IMR-90 (cell line): Measurements from ENCODE around the gene FRS3. TPM values are rescaled to one million over a fixed set of nuclear protein-coding genes. Genes with fewer than 3 reads are reported as not detected.

Source experiments
- ATAC-seq: fragments of 200-7000 bp; cut with Tn5 transposase; 2 replicates; pipeline ENCODE4 v1.9.1; 2020; ENCODE audit warnings: low read depth, mild to moderate bottlenecking, moderate library complexity
- BruUV-seq: library from RNA; stranded (reverse); fragments of 400-500 nt; replicated peaks from 2 replicates; lab custom pipeline; 2021; lab: Mats Ljungman, UMichigan
- CTCF ChIA-PET: fragments of 300-600 bp; formaldehyde crosslinking; extraction: SDS; loops from one replicate; lab custom pipeline; 2021; ENCODE audit warnings: antibody characterized with exemption; lab: Yijun Ruan, JAX
- POLR2A ChIA-PET: fragments of 300-600 bp; sonication (Branson Sonifier 250); formaldehyde crosslinking; loops from one replicate; lab custom pipeline; 2022; ENCODE audit warnings: antibody characterized with exemption; ENCODE audit not compliant: unreplicated experiment; lab: Charles Lee
- DNase-seq: peaks from one replicate; pipeline ENCODE4 v3.0.0; 2013
- H2AFZ ChIP-seq: replicated peaks from 2 replicates; pipeline ENCODE3; 2013; ENCODE audit warnings: low read length, mild to moderate bottlenecking; ENCODE audit not compliant: poor library complexity
- H2AK5ac ChIP-seq: 2 replicates; pipeline ENCODE4 v1.6.1; 2013; ENCODE audit warnings: low read depth, low read length, inconsistent platforms
- H2AK9ac ChIP-seq: replicated peaks from 2 replicates; pipeline ENCODE3; 2013; ENCODE audit warnings: mild to moderate bottlenecking, low read depth, low read length, moderate library complexity; ENCODE audit not compliant: poor library complexity
- H2BK120ac ChIP-seq: 2 replicates; pipeline ENCODE4 v1.6.1; 2013; ENCODE audit warnings: low read depth, low read length, inconsistent platforms
- H2BK15ac ChIP-seq: 3 replicates; pipeline ENCODE4 v1.6.1; 2013; ENCODE audit warnings: low read depth, low read length, inconsistent platforms
- H2BK20ac ChIP-seq: 2 replicates; pipeline ENCODE4 v1.6.1; 2013; ENCODE audit warnings: low read depth, mild to moderate bottlenecking, inconsistent platforms, low read length, moderate library complexity
- H2BK5ac ChIP-seq: 2 replicates; pipeline ENCODE4 v1.6.1; 2013; ENCODE audit warnings: mild to moderate bottlenecking, low read depth, low read length, inconsistent platforms; ENCODE audit not compliant: poor library complexity, severe bottlenecking
- H3K14ac ChIP-seq: replicated peaks from 2 replicates; pipeline ENCODE4 v1.6.1; 2013; ENCODE audit warnings: low read depth, low read length, inconsistent platforms
- H3K18ac ChIP-seq: 2 replicates; pipeline ENCODE4 v1.6.1; 2013; ENCODE audit warnings: low read depth, low read length, control low read depth
- H3K23ac ChIP-seq: 2 replicates; pipeline ENCODE4 v1.6.1; 2013; ENCODE audit warnings: low read depth, low read length, inconsistent platforms
- H3K27ac ChIP-seq: 2 replicates; pipeline ENCODE4 v1.5.1; 2013; ENCODE audit warnings: mild to moderate bottlenecking, control low read depth, low read length; ENCODE audit not compliant: insufficient read depth
- H3K27me3 ChIP-seq: 2 replicates; pipeline ENCODE4 v1.6.1; 2013; ENCODE audit warnings: low read length; ENCODE audit not compliant: control insufficient read depth, insufficient read depth
- H3K36me3 ChIP-seq: 2 replicates; pipeline ENCODE4 v1.6.1; 2013; ENCODE audit warnings: low read length, mixed read lengths; ENCODE audit not compliant: control insufficient read depth, insufficient read depth
- H3K4ac ChIP-seq: 2 replicates; pipeline ENCODE4 v1.6.1; 2013; ENCODE audit warnings: low read depth, low read length, inconsistent platforms
- H3K4me1 ChIP-seq: 2 replicates; pipeline ENCODE4 v1.6.1; 2013; ENCODE audit warnings: low read length, mixed read lengths; ENCODE audit not compliant: control insufficient read depth, insufficient read depth
- H3K4me2 ChIP-seq: 2 replicates; pipeline ENCODE4 v1.6.1; 2013; ENCODE audit warnings: low read depth, mild to moderate bottlenecking, control low read depth, low read length, moderate library complexity
- H3K4me3 ChIP-seq: 2 replicates; pipeline ENCODE4 v1.5.1; 2013; ENCODE audit warnings: low read depth, mild to moderate bottlenecking, control low read depth, low read length, moderate library complexity; ENCODE audit not compliant: insufficient read depth
- H3K56ac ChIP-seq: 2 replicates; pipeline ENCODE4 v1.6.1; 2013; ENCODE audit warnings: low read length, inconsistent platforms; ENCODE audit not compliant: insufficient read depth; ENCODE audit errors: extremely low read depth
- H3K79me1 ChIP-seq, 2 experiments: 2 replicates each; pipeline ENCODE4 v1.6.1; 2013; ENCODE audit warnings: low read length in 2 of 2, inconsistent platforms in 1 of 2, low read depth in 1 of 2
- H3K9ac ChIP-seq: 2 replicates; pipeline ENCODE4 v1.6.1; 2013; ENCODE audit warnings: low read depth, low read length, control low read depth
- H3K9me1 ChIP-seq: 2 replicates; pipeline ENCODE4 v1.6.1; 2013; ENCODE audit warnings: low read length, inconsistent platforms; ENCODE audit not compliant: insufficient read depth
- H3K9me3 ChIP-seq: 2 replicates; pipeline ENCODE4 v1.6.1; 2013; ENCODE audit warnings: low read length; ENCODE audit not compliant: control insufficient read depth, insufficient read depth
- H4K20me1 ChIP-seq: 2 replicates; pipeline ENCODE4 v1.6.1; 2013; ENCODE audit warnings: low read length, inconsistent platforms; ENCODE audit not compliant: insufficient read depth
- H4K5ac ChIP-seq: 2 replicates; pipeline ENCODE4 v1.6.1; 2013; ENCODE audit warnings: mild to moderate bottlenecking, low read depth, low read length, control low read depth
- H4K8ac ChIP-seq, 2 experiments: 2 replicates each; pipeline ENCODE4 v1.6.1; 2013; ENCODE audit warnings: low read depth in 2 of 2, low read length in 2 of 2, control low read depth in 1 of 2, inconsistent platforms in 1 of 2
- H4K91ac ChIP-seq: 2 replicates; pipeline ENCODE4 v1.6.1; 2013; ENCODE audit warnings: low read depth, low read length, inconsistent platforms; ENCODE audit not compliant: insufficient read depth
- BHLHE40 ChIP-seq: fragments of 150-350 bp; IDR thresholded peaks from 2 replicates; pipeline ENCODE4 v1.6.1; 2016; ENCODE audit warnings: mild to moderate bottlenecking, low read depth, low read length
- CEBPB ChIP-seq: IDR thresholded peaks from 2 replicates; pipeline ENCODE4 v1.6.1; 2012; ENCODE audit warnings: low read depth, low read length, improper control_type of control experiment
- CHD1 ChIP-seq: IDR thresholded peaks from 2 replicates; pipeline ENCODE4 v1.6.1; 2012; ENCODE audit warnings: low read depth, low read length, improper control_type of control experiment
- FOS ChIP-seq: fragments of 150-350 bp; IDR thresholded peaks from 2 replicates; pipeline ENCODE4 v1.6.1; 2016; ENCODE audit warnings: low read depth, low read length
- MAFK ChIP-seq: IDR thresholded peaks from 2 replicates; pipeline ENCODE4 v1.6.1; 2012; ENCODE audit warnings: low read depth, low read length, improper control_type of control experiment
- MAZ ChIP-seq: IDR thresholded peaks from 2 replicates; pipeline ENCODE4 v1.6.1; 2012; ENCODE audit warnings: low read depth, mild to moderate bottlenecking, low read length, improper control_type of control experiment, moderate library complexity, borderline replicate concordance
- MXI1 ChIP-seq: IDR thresholded peaks from 2 replicates; pipeline ENCODE4 v1.6.1; 2012; ENCODE audit warnings: low read depth, mild to moderate bottlenecking, low read length, moderate library complexity, borderline replicate concordance
- NFE2L2 ChIP-seq: fragments of 150-350 bp; IDR thresholded peaks from 2 replicates; pipeline ENCODE4 v1.6.1; 2016; ENCODE audit warnings: low read depth, mild to moderate bottlenecking, low read length
- POLR2A ChIP-seq: IDR thresholded peaks from 2 replicates; pipeline ENCODE4 v1.6.1; 2012; ENCODE audit warnings: mild to moderate bottlenecking, low read depth, low read length
- RCOR1 ChIP-seq: IDR thresholded peaks from 2 replicates; pipeline ENCODE4 v1.6.1; 2012; ENCODE audit warnings: mild to moderate bottlenecking, low read length, improper control_type of control experiment; ENCODE audit not compliant: insufficient replicate concordance
- RFX5 ChIP-seq: IDR thresholded peaks from 2 replicates; pipeline ENCODE4 v1.8.0; 2012; ENCODE audit warnings: low read depth, mild to moderate bottlenecking, low read length, moderate library complexity
- SMC3 ChIP-seq: fragments of 150-350 bp; IDR thresholded peaks from 2 replicates; pipeline ENCODE4 v1.6.1; 2016; ENCODE audit warnings: low read depth, mild to moderate bottlenecking, antibody characterized with exemption, low read length, moderate library complexity
- WGBS, 2 experiments: methylation state at CpG; one replicate each; pipeline versions ENCODE4 v1.1.5 to v1.1.7; 2013; ENCODE audit warnings: missing lambda C conversion rate in 2 of 2; ENCODE audit not compliant: insufficient read length in 1 of 2; ENCODE audit errors: extremely low coverage in 2 of 2; 5-methylcytosine and 5-hydroxymethylcytosine counted together
- dilution Hi-C: fragments of 300-500 bp; cut with HindIII; formaldehyde crosslinking; loops from one replicate; pipeline ENCODE4 v1.14.3; 2018; ENCODE audit warnings: low sequenced_read_pairs; ENCODE audit not compliant: unreplicated experiment
- in situ Hi-C: fragments of 300-500 bp; cut with MboI; formaldehyde crosslinking; loops from 3 replicates; pipeline ENCODE4 v1.14.3; 2019; ENCODE audit warnings: low sequenced_read_pairs, inconsistent platforms, mixed read lengths
- intact Hi-C: fragments of 100-400 bp; cut with micrococcal nuclease; formaldehyde crosslinking; loops from 2 replicates; pipeline ENCODE4 v1.10.0; 2022
- polyA plus RNA-seq, 3 experiments: library from polyadenylated mRNA; depleted of rRNA; stranded (reverse); fragments of >200 nt; gene quantifications; 2 replicates each; pipeline ENCODE4 v1.2.3, GENCODE V29; 2012; ENCODE audit warnings: low replicate concordance in 1 of 3
- total RNA-seq: library from RNA; depleted of rRNA; stranded (reverse); fragments of >200 nt; gene quantifications from 2 replicates; pipeline ENCODE4 v1.2.3, GENCODE V29; 2012
- TF ChIP-seq, protein P1 (sequence below): fragments of 150-350 bp; IDR thresholded peaks from 2 replicates; pipeline ENCODE4 v1.6.1; 2016; ENCODE audit warnings: low read depth, mild to moderate bottlenecking, low read length, moderate library complexity, borderline replicate concordance
- TF ChIP-seq, protein P2 (sequence below): fragments of 150-350 bp; IDR thresholded peaks from 2 replicates; pipeline ENCODE4 v1.6.1; 2017; ENCODE audit warnings: mild to moderate bottlenecking, antibody characterized with exemption, low read length, low read depth
- TF ChIP-seq, protein P3 (sequence below): conservative IDR thresholded peaks from 2 replicates; pipeline ENCODE4 v1.5.1; 2012; ENCODE audit warnings: mild to moderate bottlenecking, low read depth, low read length, improper control_type of control experiment

Gene FRS3
- total and polyA plus RNA-seq, 2 of the 4 experiments (the other 2 are of a cell fraction): 0.54 to 3.8 TPM

- Histone ChIP-seq H3K36me3 (no peaks in the 10 kb centered on the region), H2AK9ac (no peak overlapping the region), H3K9ac (no peak overlapping the region), H3K56ac (no peak overlapping the region), H3K27me3 (no peaks in the 10 kb centered on the region), H3K14ac (no peak overlapping the region), H2AFZ (no peak overlapping the region), H3K18ac (no peak overlapping the region), H3K23ac (no peak overlapping the region), H3K4me1 (no peaks in the 10 kb centered on the region), H2BK20ac (no peak overlapping the region), H3K4me2 (no peak overlapping the region), H4K20me1 (no peaks in the 10 kb centered on the region), H3K4ac (no peak overlapping the region), H3K79me1 (no peaks in the 10 kb centered on the region), H2AK5ac (no peak overlapping the region), H3K9me1 (no peaks in the 10 kb centered on the region), H3K4me3 (no peak overlapping the region), H3K27ac (no peak overlapping the region), H2BK5ac (no peak overlapping the region), H4K91ac (no peak overlapping the region), H4K5ac (no peak overlapping the region), H2BK120ac (no peak overlapping the region), H2BK15ac (no peak overlapping the region), H4K8ac (no peak overlapping the region), H3K9me3 (no peaks in the 10 kb centered on the region)
- TF ChIP-seq NFE2L2 (no peak), MAFK (no peak), BHLHE40 (no peak), POLR2A (no peak), CEBPB (no peak), MXI1 (no peak), SMC3 (no peak), CHD1 (no peak), RCOR1 (no peak), FOS (no peak), MAZ (no peak), RFX5 (no peak)
- TF ChIP-seq, protein P1, sequence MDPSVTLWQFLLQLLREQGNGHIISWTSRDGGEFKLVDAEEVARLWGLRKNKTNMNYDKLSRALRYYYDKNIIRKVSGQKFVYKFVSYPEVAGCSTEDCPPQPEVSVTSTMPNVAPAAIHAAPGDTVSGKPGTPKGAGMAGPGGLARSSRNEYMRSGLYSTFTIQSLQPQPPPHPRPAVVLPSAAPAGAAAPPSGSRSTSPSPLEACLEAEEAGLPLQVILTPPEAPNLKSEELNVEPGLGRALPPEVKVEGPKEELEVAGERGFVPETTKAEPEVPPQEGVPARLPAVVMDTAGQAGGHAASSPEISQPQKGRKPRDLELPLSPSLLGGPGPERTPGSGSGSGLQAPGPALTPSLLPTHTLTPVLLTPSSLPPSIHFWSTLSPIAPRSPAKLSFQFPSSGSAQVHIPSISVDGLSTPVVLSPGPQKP: no peak
- TF ChIP-seq, protein P2, sequence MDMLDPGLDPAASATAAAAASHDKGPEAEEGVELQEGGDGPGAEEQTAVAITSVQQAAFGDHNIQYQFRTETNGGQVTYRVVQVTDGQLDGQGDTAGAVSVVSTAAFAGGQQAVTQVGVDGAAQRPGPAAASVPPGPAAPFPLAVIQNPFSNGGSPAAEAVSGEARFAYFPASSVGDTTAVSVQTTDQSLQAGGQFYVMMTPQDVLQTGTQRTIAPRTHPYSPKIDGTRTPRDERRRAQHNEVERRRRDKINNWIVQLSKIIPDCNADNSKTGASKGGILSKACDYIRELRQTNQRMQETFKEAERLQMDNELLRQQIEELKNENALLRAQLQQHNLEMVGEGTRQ: no peak
- TF ChIP-seq, protein P3, sequence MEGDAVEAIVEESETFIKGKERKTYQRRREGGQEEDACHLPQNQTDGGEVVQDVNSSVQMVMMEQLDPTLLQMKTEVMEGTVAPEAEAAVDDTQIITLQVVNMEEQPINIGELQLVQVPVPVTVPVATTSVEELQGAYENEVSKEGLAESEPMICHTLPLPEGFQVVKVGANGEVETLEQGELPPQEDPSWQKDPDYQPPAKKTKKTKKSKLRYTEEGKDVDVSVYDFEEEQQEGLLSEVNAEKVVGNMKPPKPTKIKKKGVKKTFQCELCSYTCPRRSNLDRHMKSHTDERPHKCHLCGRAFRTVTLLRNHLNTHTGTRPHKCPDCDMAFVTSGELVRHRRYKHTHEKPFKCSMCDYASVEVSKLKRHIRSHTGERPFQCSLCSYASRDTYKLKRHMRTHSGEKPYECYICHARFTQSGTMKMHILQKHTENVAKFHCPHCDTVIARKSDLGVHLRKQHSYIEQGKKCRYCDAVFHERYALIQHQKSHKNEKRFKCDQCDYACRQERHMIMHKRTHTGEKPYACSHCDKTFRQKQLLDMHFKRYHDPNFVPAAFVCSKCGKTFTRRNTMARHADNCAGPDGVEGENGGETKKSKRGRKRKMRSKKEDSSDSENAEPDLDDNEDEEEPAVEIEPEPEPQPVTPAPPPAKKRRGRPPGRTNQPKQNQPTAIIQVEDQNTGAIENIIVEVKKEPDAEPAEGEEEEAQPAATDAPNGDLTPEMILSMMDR: no peak
- intact Hi-C loops: no loop called here
- WGBS, 2 experiments: no CpG with 5 or more reads among the region's 4 CpGs
- DNase-seq (no peak), ATAC-seq (no peak)
- dilution Hi-C loops: no loop called here
- no TSS peak for BruUV-seq
- in situ Hi-C loops: no loop called here
- CTCF ChIA-PET: no interaction called here
- POLR2A ChIA-PET: no interaction called here
Observed at GRCh38 chr6:41821266-41821665, 41.6 kb upstream of the FRS3 start.
